Measurements from ENCODE around the gene KLHDC7B. TPM values are rescaled to one million over a fixed set of nuclear protein-coding genes. Genes with fewer than 3 reads are reported as not detected.
"Not testable (repeated sequence)": the region's sequence is repeated elsewhere in the genome, so short reads cannot be mapped to it uniquely, and the experiment has no call there.

The KLHDC7B gene
- total RNA-seq, 1 donor from 2014 or later: 0.08 TPM

DNA sequence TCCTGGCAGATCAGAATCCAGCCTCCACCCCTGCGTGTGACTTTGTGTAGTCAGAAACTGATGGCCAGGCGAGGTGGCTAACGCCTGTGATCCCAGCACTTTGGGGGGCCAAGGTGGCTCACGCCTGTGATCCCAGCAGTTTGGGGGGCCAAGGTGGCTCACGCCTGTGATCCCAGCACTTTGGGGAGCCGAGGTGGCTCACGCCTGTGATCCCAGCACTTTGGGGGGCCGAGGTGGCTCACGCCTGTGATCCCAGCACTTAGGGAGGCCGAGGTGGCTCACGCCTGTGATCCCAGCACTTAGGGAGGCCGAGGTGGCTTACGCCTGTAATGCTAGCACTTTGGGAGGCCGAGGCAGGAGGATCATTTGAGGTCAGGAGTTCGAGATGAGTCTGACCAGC, 32.5 kb upstream of the KLHDC7B start:
- intact Hi-C loops (cut with DNase I): no loop called here
- DNase-seq (ENCODE audit: low spot score): no peak

DNA sequence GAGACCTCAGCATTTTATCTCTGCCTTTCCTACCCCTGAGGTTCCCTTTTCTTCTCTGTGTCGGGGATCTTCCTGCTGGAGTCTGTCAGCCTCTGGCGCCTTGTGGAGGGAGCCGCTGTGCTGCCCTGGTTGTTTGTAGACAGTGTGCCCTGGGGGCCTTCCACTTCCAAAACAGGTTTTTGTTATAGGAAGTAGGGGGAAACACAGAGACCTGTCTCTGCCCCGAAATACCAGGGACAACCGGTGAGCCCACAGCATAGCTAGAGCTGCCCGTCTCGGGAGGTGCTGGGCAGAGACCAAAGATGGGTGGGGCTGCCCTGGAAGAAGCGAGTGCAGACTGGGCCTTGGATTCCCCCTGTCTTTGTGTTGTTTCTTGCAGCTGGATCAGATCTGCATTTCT, 29.6 kb upstream of the KLHDC7B start:
- intact Hi-C loops (cut with DNase I): no loop called here
- no peak for DNase-seq (ENCODE audit: low spot score)

DNA sequence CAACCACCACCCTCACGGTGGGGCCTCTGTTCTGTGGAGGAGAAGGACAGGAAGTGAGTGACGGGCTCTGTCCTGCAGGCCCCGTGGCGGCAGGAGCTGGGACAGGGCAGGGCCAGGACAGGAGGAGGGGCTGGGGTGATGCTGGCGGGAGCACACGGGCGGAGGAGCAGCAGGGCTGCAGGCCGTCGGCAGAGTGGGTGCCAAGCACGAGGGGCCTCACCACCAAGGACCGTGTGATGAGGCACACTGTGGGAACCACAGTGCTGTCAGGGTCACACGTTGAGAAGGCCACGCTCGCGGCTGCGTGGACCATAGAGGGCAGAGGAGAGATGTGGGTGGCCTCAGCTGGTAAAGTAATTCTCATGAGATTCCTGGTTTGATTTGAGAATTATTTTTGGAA, 28.8 kb upstream of the KLHDC7B start:
- no peak for DNase-seq (ENCODE audit: low spot score)
- intact Hi-C loops (cut with DNase I): no loop called here

DNA sequence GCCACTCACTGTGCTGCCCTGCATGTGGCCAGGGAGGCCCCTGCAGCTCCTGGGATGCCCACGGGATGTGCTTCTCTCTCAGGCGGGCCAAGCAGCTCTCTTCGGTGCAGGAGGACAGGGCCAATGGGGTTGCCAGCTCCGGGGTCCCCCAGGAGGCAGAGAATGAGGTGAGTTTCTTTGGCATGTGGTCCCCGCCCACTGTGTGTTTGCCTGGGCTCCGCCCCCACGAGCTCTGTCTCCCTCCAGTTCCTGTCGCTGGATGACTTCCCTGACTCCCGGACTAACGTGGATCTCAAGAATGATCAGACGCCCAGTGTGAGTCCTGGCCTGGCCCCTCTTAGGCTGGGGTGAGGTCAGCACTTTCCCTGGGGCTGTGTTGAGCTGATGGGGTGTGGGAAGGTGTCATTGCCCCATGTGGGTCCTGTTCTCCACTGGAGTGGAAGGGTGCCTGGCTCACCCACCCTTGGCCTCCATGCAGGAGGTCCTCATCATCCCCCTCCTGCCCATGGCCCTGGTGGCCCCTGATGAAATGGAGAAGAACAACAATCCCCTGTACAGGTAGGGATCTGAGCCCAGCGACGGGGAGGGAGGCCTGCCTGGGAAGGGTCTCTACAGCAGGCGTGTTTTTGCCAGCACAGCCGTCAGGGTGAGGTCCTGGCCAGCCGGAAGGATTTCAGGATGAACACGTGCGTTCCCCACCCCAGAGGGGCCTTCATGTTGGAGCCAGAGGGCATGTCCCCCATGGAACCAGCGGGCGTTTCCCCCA, 28.0 kb upstream of the KLHDC7B start:
- no peak for DNase-seq (ENCODE audit: low spot score)
- intact Hi-C loops (cut with DNase I): no loop called here

DNA sequence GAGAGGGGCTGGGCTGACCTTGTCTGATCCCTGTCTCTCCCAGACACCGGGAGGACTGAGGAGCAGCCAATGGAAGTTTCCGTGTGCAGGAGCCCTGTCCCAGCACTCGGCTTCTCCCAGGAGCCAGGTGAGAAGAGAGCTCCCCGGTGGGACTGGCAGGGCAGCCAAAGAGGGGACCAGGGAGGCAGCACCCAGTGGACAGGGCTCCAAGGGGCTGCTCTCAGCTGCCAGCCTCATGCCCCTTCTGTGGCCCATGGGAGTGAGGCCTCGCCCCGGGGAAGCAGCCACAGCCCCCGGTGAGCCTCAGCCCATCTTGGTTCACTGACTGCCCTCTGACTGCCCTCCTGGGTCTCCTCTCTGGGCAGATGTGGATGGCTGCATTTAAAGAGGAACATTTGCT, 27.1 kb upstream of the KLHDC7B start:
- intact Hi-C loops (cut with DNase I): no loop called here
- DNase-seq (ENCODE audit: low spot score): no peak

DNA sequence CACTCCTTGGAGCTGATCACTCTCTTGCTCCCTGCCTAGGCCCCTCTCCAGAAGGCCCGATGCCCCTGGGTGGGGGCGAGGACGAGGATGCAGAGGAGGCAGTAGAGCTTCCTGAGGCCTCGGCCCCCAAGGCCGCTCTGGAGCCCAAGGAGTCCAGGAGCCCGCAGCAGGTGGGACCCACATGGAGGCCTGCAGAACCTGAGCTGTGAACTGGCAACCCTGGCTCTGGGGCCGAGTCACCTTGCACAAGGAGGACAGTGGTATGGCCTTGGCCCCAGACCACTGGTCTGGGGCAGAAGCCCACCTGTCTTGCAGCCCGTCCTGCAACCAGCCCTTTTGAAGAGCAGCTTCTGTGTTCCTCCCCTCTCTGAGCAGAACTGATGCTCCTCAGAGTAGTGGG, 26.5 kb upstream of the KLHDC7B start:
- intact Hi-C loops (cut with DNase I): no loop called here
- no peak for DNase-seq (ENCODE audit: low spot score)

DNA sequence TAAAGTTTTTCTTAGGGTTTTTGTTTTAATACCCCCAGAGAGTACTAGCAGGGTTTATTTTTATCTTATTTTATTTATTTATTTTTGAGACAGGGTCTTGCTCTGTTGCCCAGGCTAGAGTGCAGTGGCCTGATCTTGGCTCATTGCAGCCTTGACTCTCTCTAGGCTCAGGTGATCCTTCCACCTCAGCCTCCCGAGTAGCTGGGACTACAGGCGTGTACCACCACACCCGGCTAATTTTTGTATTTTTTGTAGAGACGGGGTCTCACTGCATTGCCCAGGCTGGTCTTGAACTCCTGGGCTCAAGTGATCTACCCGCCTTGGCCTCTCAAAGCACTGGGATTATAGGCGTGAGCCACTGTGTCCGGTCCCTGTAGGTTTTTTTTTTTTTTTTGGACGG, 25.5 kb upstream of the KLHDC7B start:
- intact Hi-C loops (cut with DNase I); DNase-seq (ENCODE audit: low spot score): not testable (repeated sequence)

DNA sequence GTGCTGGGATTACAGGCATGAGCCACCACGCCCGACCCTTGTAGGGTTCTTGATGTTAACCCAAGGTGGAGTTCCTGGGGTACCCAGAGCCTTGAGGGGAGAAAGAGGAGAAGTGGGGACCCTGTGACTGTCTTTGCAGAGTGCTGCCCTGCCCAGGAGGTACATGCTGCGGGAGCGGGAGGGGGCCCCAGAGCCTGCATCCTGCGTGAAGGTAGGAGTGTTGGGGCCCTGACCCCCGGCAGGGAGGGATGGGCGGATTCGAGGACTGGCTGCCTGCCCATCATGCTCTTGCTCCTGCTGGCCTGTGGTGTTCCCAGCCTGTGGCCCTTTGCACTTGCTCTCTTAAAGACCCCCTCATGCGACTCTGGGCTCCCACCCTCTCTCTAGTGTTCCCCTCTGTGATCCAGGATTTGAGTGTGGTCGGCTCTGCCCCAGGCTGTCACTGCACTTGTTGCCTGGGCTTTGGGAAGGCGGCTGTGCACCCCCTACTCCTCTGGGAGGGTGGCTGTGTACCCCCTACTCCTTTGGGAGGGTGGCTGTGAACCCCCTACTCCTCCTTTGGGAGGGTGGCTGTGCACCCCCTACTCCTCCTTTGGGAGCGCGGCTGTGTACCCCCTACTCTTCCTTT, 24.8 kb upstream of the KLHDC7B start:
- DNase-seq (ENCODE audit: low spot score): no peak
- intact Hi-C loops (cut with DNase I): no loop called here

DNA sequence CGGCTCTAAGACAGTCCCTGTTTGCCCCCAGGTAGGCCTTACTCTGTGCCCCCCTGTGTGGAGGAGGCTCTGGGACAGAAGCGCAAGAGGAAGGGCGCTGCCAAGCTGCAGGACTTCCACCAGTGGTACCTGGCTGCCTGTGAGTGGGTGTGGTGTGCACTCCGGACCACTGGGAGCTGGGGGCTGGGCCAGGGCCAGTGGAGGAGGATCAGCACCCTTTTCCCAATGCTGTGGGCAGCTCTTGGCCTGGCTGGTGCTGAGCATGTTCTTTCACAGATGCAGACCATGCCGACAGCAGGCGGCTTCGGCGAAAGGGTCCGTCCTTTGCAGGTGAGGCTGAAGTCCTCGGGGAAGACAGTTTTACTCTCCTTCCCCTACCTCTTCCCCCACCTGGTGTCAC, 24.0 kb upstream of the KLHDC7B start:
- no peak for DNase-seq (ENCODE audit: low spot score)
- intact Hi-C loops (cut with DNase I): no loop called here

DNA sequence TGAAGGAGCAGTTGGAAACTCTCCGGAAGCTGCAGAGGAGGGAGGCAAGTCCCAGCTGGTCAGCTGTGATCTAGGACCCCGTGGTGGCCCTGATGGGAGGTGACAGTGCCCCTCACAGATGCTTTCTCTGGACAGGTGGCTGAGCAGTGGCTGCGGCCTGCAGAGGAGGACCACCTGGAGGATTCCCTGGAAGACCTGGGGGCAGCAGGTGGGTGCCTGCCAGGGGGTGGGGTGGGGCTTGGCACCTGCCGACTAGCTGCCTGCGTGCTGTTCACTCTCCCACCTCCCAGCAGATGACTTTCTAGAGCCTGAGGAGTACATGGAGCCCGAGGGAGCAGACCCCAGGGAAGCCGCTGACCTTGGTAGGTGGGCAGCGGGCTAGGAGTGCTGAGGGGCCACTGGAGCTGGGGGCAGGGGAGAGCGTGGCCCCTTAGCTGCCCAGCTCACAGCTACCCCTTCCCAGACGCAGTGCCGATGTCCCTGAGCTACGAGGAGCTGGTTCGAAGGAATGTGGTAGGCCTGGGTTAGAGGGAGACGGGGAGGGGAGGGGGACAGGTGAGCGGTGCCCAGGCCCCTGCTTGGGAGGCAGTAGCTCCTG, 23.4 kb upstream of the KLHDC7B start:
- intact Hi-C loops (cut with DNase I): no loop called here
- no peak for DNase-seq (ENCODE audit: low spot score)

DNA sequence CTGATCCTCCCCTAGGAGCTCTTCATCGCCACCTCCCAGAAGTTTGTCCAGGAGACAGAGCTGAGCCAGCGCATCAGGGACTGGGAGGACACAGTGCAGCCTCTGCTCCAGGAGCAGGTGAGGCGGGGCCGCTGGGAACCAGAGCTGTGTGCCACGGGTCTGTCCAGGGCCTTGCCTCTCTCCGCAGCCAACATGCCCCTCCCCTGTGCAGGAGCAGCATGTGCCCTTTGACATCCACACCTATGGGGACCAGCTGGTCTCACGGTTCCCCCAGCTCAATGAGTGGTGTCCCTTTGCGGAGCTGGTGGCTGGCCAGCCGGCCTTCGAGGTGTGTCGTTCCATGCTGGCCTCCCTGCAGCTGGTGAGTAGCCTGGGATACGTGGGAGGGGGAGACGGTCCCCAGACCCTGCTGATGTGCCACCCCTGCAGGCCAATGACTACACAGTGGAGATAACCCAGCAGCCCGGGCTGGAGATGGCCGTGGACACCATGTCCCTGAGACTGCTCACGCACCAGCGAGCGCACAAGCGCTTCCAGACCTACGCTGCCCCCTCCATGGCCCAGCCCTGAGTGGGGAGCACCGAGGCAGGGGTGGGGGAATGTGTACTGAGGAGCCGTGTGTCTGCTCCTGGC, 22.8 kb upstream of the KLHDC7B start:
- DNase-seq (ENCODE audit: low spot score): no peak
- intact Hi-C loops (cut with DNase I): no loop called here

DNA sequence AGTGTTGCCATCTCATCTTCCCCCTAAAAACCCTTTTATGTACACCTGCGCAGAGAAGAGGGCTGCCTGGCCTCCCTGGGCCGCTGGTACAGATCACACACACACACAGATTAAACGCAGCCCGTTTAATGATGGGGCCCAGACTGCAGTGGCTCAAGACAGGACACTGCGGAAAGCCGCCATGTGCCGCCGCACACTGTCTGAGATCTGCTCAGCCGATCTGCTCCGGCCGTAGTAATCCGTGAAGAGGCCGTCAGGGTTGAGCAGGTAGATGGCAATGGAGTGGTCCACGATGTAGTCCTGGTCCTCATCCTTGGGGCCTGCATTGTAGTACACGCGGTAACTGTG, 22.3 kb upstream of the KLHDC7B start:
- DNase-seq (ENCODE audit: low spot score): no peak
- intact Hi-C loops (cut with DNase I): no loop called here

DNA sequence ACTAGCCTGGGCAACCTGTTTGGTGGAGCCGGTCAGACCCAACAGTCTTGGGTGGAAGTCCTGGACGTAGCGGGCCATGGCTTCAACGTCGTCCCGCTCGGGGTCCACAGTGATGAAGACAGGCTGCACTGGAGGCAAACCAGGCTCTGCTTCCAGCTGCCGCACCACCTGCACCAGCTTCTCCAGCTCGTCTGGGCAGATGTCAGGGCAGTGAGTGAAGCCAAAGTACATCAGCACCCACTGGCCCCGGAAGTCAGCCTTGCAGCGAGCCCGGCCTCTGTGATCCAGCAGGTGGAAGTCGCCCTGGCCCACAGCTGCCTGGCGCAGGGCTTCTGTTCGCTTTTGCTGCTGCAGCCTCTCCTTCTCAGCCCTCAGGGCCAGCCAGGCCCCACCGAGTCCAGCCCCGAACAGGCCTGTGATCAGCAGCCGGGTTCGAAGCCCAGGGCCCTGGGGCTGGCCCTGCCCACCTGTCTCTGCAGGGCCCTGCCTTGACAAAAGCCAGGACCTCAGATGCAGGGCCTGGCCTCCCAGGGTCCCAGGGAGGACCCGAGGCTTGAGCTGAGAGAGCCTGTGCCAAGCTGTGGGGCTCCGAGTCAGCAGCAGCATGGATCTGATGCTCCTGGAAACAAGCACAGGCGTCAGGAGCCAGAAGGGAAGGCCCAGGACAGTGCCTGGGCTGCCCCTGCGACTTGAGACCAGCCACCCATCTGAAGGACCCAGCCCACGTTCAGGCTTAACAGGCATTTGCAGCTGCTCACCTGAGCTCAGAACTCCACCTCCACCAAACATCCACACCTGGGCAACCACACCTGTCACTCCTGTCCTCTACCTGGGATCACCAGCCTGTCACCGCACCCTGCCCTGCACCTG, 21.7 kb upstream of the KLHDC7B start:
- intact Hi-C loops (cut with DNase I): no loop called here
- DNase-seq (ENCODE audit: low spot score): no peak

DNA sequence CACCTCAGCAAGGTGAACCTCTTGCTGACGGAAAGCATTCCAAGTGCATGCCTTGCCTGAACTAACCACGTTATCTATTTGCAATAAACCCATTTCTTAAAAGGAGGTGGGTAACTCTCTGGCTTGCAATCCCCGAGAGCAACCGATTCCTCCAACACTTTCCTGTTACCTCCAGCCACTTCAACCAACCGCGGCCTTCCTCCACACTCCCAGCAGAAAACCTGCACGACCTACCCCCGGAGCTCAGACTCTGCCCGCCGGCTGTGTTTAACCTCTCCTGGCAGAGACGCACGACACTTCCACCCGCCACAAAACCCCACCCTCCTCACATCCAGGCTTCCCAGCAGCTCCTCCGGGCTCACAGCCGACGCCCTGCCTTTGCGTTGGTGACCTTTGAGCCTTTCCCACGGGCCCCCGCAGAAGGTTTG, 21.0 kb upstream of the KLHDC7B start:
- DNase-seq (ENCODE audit: low spot score): no peak
- intact Hi-C loops (cut with DNase I): loop anchor here (5.0 kb wide), 2 partner anchors 38 to 58 kb away; partner anchors contain the start of genes CHKB and SYCE3

DNA sequence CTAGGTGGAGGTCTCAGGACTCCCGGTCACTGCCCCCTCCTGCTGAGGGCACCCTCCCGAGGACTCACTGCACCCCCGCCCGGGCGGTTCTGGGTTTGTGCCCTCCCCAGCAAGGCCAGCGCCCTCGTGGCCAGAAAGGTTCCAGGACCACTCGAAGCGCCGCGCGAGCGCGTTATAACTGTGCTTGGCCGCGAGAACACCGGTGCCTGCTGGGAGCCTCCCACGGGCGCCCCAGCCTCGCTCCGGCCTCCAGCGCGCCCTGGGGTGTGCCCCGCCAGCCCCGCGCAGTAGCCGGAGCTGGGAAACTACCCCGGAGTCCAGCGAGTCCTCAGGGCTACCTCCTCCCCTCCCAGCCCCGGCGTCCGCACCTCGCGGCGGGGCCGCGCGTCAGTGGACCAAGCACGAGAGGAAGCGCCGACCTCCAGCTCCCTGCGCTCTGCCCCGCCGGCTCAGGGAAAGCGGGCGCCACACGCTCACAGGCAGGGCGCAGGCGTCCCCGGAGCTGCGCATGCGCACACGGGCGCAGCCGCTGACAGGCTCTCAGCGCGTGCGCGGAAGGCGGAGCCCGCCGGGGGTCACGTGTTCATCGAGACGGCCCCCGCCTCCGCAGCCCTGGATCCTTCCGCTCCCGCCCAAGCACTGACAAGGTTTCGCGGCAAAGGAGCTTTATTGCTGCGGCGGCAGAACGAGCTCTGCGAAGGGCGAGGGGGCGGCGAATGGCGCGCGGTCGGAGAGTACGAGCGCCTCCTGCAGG, 20.4 kb upstream of the KLHDC7B start, which contains the start of gene SCO2:
TSS of gene SCO2 (minus strand) at position 495 of the 754 bp plus-strand sequence. CDS start 1,187 bp downstream, outside the sequence.
- peak; percentile 97 for DNase-seq (ENCODE audit: low spot score)
- intact Hi-C loops (cut with DNase I): loop anchor here (5.0 kb wide), 2 partner anchors 37 to 57 kb away; partner anchors contain the start of genes CHKB and SYCE3

DNA sequence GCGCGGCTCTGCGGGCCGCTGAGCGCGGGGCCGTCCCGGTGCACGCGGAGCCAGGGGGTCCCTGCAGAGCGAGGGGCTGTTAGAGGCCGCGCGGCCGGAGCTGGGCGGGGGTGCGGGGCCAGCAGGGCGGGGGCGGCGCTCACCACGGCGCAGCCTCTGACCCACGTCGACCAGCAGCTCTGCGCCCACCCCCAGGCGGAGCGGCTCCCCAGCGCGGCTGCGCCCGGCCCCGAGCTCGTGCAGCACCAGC, 19.9 kb upstream of the KLHDC7B start:
- no peak for DNase-seq (ENCODE audit: low spot score)
- intact Hi-C loops (cut with DNase I): loop anchor here (5.0 kb wide), 2 partner anchors 37 to 57 kb away; partner anchors contain the start of genes CHKB and SYCE3

DNA sequence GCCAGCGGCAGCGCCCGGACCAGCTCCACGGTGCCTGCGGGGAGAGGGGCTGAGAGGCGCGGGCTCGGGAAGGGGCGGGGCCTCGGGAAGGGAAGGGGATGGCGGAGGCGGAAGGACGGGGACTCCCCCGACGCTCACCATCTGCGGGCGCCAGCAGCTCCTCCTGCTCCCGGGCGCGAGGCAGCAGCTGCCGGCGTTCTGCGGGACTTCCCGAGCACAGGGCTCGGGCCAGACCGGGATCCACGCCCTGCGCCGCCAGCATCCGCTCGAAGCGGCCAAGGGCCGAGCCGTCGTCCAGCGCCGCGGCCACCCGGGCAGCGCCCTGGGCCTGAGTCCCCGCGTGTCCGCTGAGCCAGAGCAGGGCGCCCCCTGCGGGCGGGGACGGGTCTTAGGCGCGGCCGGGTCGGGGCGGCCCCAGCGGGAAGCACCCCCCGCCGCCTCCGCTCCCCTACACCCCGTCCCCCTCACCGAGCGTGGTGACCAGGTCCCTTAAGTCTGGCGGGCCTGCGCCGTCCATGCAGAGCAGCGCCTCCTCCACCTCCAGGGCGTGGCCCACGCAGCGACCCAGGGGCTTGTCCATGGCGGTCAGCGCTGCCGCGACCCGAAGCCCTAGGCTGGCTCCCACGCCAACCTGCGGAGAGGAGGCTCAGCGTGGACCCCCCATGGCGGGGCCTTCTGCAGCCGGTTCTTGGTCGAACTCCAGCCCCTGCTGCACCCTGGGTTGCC, 19.4 kb upstream of the KLHDC7B start:
- intact Hi-C loops (cut with DNase I): loop anchor here (5.0 kb wide), 2 partner anchors 36 to 56 kb away; partner anchors contain the start of genes CHKB and SYCE3
- peak; percentile 93 for DNase-seq (ENCODE audit: low spot score)
